ENCODE results near the gene PALM. TPM values are rescaled to one million over a fixed set of nuclear protein-coding genes. Genes with fewer than 3 reads are reported as not detected.
"Not testable (repeated sequence)": the region's sequence is repeated elsewhere in the genome, so short reads cannot be mapped to it uniquely, and the experiment has no call there.

The PALM gene
- total RNA-seq, 1 donor from 2014 or later, result 17.1 TPM

GRCh38 chr19:663682-664117 lies 45.0 kb upstream of the PALM start:
- TF ChIP-seq CTCF (conservative IDR thresholded peaks at IDR 0.05; ENCODE audit: low read depth, low read length), result no peak
- peak overlapping the region; percentile 93 for H3K4me3 ChIP-seq (ENCODE audit: low read depth, low read length)
- DNase-seq (ENCODE audit: low read depth), result no peak

- peak overlapping the region; percentile 23 for H3K4me3 ChIP-seq (ENCODE audit: low read depth, low read length)
- DNase-seq (ENCODE audit: low read depth), result no peak
- TF ChIP-seq CTCF (conservative IDR thresholded peaks at IDR 0.05; ENCODE audit: low read depth, low read length), result peak; percentile 88
These were observed 43.8 kb upstream of the PALM start for GRCh38 chr19:664913-665443.

- not testable (repeated sequence) for DNase-seq (ENCODE audit: low read depth); H3K4me3 ChIP-seq (ENCODE audit: low read depth, low read length)
These were observed 41.7 kb upstream of the PALM start for GRCh38 chr19:666985-667573.

- DNase-seq (ENCODE audit: low read depth), result not testable (repeated sequence)
These were observed 39.9 kb upstream of the PALM start for GRCh38 chr19:668675-669434.

GRCh38 chr19:670609-671075 lies 38.1 kb upstream of the PALM start:
- DNase-seq (ENCODE audit: low read depth), result no peak
- H3K4me3 ChIP-seq (ENCODE audit: low read depth, low read length), result no peak overlapping the region
- peak; percentile 8 for TF ChIP-seq CTCF (conservative IDR thresholded peaks at IDR 0.05; ENCODE audit: low read depth, low read length)

More at GRCh38 chr19:668675-669434, 39.9 kb upstream of the PALM start:
- not testable (repeated sequence) for H3K4me3 ChIP-seq (ENCODE audit: low read depth, low read length)

GRCh38 chr19:674282-675151 lies 34.2 kb upstream of the PALM start:
- no peak overlapping the region for H3K4me3 ChIP-seq (ENCODE audit: low read depth, low read length)
- TF ChIP-seq CTCF (conservative IDR thresholded peaks at IDR 0.05; ENCODE audit: low read depth, low read length), result no peak
- no peak for DNase-seq (ENCODE audit: low read depth)

GRCh38 chr19:676007-676338 lies 32.8 kb upstream of the PALM start:
- TF ChIP-seq CTCF (conservative IDR thresholded peaks at IDR 0.05; ENCODE audit: low read depth, low read length), result no peak
- H3K4me3 ChIP-seq (ENCODE audit: low read depth, low read length), result peak overlapping the region; percentile 28
- no peak for DNase-seq (ENCODE audit: low read depth)

All from epithelial cell of proximal tubule (primary cell).